Adrenal gland (tissue), 12 donors: Measurements from ENCODE around the gene CSF1R. TPM values are rescaled to one million over a fixed set of nuclear protein-coding genes. Genes with fewer than 3 reads are reported as not detected.

Experiments
- DNase-seq, 7 donors: peaks; one replicate each; pipeline ENCODE4 v3.0.0-alpha.2; 2019 to 2020
- H3K27ac ChIP-seq, 5 donors: fragments of 200-600 bp; sonication (generic) in 4 of 5; 1 replicate in 3 of 5; 2 replicates in 2 of 5; pipeline versions ENCODE4 v1.5.1 to v1.8.0; 2016 to 2020; ENCODE audit warnings: mild to moderate bottlenecking in 1 of 5
- H3K27me3 ChIP-seq: fragments of 200-600 bp; 2 replicates; pipeline ENCODE4 v1.8.0; 2021
- H3K36me3 ChIP-seq, 2 donors: fragments of 200-600 bp; replicated peaks in 1 of 2; 1 replicate in 1 of 2; 2 replicates in 1 of 2; pipeline versions ENCODE4 v1.5.1 to v1.8.0; 2018 to 2022
- H3K4me1 ChIP-seq, 2 donors: fragments of 200-600 bp; replicated peaks in 1 of 2; 1 replicate in 1 of 2; 2 replicates in 1 of 2; pipeline versions ENCODE4 v1.5.1 to v1.8.0; 2018 to 2021
- H3K4me3 ChIP-seq, 4 donors: fragments of 200-600 bp; sonication (generic) in 3 of 4; one replicate each; pipeline ENCODE4 v1.5.1; 2016 to 2018
- H3K9me3 ChIP-seq, 3 donors: fragments of 200-600 bp; sonication (generic) in 1 of 3; replicated peaks in 1 of 3; 1 replicate in 2 of 3; 2 replicates in 1 of 3; pipeline versions ENCODE4 v1.5.1 to v1.8.0; 2016 to 2021
- POLR2A ChIP-seq, 2 donors: fragments of 450-650 bp; IDR thresholded peaks; one replicate each; pipeline ENCODE4 v1.6.1; 2017; ENCODE audit warnings: antibody characterized with exemption in 2 of 2, mild to moderate bottlenecking in 2 of 2, moderate library complexity in 1 of 2
- WGBS, 4 donors: extraction: QIAGEN DNeasy Blood & Tissue Kit in 2 of 4; methylation state at CpG; one replicate each; pipeline versions ENCODE4 v1.1.5 to v1.1.7; 2013 to 2017; 5-methylcytosine and 5-hydroxymethylcytosine counted together
- intact Hi-C, 2 donors: fragments of 100-400 bp; cut with DNase I; formaldehyde crosslinking; loops; one replicate each; pipeline versions ENCODE4 v1.14.1 to v1.15.0; 2022 to 2023
- polyA plus RNA-seq, 3 donors: library from polyadenylated mRNA; stranded (reverse); fragments of 200-250 nt in 2 of 3; fragments of 350-450 nt in 1 of 3; fragmentation: Illumina TruSeq in 1 of 3; extraction: RNeasy Lipid Tissue Mini Kit (QIAGEN cat#74804) in 1 of 3; gene quantifications; one replicate each; pipeline ENCODE4 v1.2.3, GENCODE V29; 2013 to 2014
- total RNA-seq, 9 donors: library from RNA; depleted of rRNA in 4 of 9; stranded (reverse); fragments of >200 nt in 4 of 9; fragments of 120-200 nt in 1 of 9; fragmentation: NEBNext Ultra II Directional in 1 of 9; extraction: Animal tissue kit (Norgen Biotek cat#: 25700) in 1 of 9; gene quantifications; one replicate each; pipeline versions ENCODE4 v1.1.0 to v1.2.4, GENCODE V29; 2013 to 2023
- TF ChIP-seq, protein P1 (sequence below), 6 experiments: fragments of 450-650 bp in 4 of 6; fragments of 200-600 bp in 2 of 6; sonication (generic) in 1 of 6; IDR thresholded peaks; 1 replicate in 5 of 6; 2 replicates in 1 of 6; pipeline versions ENCODE4 v1.5.1 to v1.8.0; 2016 to 2021; ENCODE audit warnings: antibody characterized with exemption in 6 of 6, mild to moderate bottlenecking in 2 of 6, moderate library complexity in 1 of 6
- donor health status: healthy with polysubstance abuse.
- donor health status: Bipolar disorder and iron deficiency.
- donor health status: DM: yes; HTN: yes; CAD: no.
- donor health status: DM: no; HTN: no; CAD: no.
- donor health status: DM: no; HTN: no; CAD: no.
- donor health status: DM: yes; HTN: yes; CAD: no.

Gene CSF1R
- total and polyA plus RNA-seq, 12 donors, result 4.6 to 165 (median 72.4) TPM

DNA sequence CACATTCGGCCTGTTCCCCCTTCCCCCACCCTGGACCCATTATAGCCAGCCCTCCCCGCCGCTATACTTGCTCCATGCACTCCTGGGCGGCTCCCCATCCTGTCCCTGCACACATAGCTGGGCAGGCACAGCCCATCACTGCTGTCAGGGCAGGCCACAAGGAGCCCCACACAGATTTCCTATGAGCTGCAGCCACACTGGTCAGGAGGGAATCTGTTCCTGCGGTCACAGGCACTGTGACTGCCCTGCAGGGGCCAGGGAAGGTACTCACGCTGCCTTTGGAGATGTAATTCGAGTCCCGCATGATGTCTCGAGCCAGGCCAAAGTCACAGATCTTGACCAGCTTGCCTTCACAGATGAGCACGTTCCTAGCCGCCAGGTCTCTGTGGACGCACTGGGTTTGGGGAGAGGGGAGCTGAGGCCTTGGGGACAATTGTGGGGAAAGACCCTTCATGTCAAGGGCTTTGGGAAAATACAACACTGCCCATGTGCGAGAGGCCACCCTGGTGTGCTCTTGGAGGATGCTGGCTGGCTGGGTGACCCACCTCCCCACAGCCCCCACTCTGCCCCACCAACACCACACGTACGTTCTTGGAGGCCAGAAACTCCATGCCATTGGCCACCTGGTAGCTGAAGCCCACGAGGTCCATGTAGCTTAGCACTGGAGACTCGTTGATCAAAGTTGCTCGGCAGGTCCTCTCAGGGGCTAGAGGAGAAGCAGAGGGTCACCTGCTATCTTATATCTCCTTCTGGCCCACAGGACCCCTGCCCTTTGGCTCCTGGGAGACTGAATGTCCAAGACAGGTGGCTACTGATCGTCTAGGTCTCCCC is 34.5 kb upstream of the CSF1R start:
- no peaks in the 10 kb centered on the region for H3K9me3 ChIP-seq
- H3K27me3 ChIP-seq, result no peaks in the 10 kb centered on the region
- H3K4me3 ChIP-seq, result no peak overlapping the region
- peaks cover 0 to 9% of the 10 kb centered on the region in 2 donors for H3K36me3 ChIP-seq
- 76 to 91% (median 85%) methylated on average over 9 to 19 of the region's 19 CpGs for WGBS, 4 donors
- no peaks in the 10 kb centered on the region for H3K4me1 ChIP-seq
- intact Hi-C loops, result no loop called here
- DNase-seq, result peak in 3 of 7 donors; percentile 4 to 10 (median 8)
- H3K27ac ChIP-seq, result no peak overlapping the region
- TF ChIP-seq, protein P1, sequence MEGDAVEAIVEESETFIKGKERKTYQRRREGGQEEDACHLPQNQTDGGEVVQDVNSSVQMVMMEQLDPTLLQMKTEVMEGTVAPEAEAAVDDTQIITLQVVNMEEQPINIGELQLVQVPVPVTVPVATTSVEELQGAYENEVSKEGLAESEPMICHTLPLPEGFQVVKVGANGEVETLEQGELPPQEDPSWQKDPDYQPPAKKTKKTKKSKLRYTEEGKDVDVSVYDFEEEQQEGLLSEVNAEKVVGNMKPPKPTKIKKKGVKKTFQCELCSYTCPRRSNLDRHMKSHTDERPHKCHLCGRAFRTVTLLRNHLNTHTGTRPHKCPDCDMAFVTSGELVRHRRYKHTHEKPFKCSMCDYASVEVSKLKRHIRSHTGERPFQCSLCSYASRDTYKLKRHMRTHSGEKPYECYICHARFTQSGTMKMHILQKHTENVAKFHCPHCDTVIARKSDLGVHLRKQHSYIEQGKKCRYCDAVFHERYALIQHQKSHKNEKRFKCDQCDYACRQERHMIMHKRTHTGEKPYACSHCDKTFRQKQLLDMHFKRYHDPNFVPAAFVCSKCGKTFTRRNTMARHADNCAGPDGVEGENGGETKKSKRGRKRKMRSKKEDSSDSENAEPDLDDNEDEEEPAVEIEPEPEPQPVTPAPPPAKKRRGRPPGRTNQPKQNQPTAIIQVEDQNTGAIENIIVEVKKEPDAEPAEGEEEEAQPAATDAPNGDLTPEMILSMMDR (IDR thresholded peaks at IDR 0.05), result no peak
- no peak for TF ChIP-seq POLR2A (IDR thresholded peaks at IDR 0.05)

DNA sequence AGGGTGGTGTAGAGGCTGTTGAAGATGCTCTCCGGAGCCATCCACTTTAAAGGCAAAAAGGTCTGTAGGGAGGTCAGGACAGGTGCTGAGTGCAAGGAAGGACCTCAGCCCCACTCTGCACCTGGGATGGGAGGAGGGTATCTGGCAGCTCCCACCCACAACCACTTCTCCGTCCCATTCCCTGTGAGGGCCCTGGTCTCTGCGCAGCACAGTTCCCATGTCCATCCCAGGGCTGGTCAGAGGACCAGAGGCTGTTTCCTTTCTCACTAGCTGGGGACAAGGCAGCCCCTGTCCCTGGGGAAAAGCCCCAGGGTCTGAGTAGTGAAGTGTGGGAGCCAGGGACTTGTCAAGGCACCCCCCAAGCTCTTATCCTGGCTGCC is 33.7 kb upstream of the CSF1R start:
- Histone ChIP-seq H3K27ac (no peak overlapping the region), H3K9me3 (no peaks in the 10 kb centered on the region), H3K27me3 (no peaks in the 10 kb centered on the region), H3K4me1 (no peaks in the 10 kb centered on the region), H3K4me3 (no peak overlapping the region), H3K36me3 (peaks cover 0 to 9% of the 10 kb centered on the region in 2 donors)
- peak in 4 of 7 donors; percentile 3 to 15 (median 6) for DNase-seq
- intact Hi-C loops, result no loop called here
- WGBS, 4 donors, result 83 to 96% (median 92%) methylated on average over 3 of the region's 3 CpGs
- TF ChIP-seq POLR2A (IDR thresholded peaks at IDR 0.05), result no peak
- TF ChIP-seq, protein P1 (IDR thresholded peaks at IDR 0.05), result no peak

DNA sequence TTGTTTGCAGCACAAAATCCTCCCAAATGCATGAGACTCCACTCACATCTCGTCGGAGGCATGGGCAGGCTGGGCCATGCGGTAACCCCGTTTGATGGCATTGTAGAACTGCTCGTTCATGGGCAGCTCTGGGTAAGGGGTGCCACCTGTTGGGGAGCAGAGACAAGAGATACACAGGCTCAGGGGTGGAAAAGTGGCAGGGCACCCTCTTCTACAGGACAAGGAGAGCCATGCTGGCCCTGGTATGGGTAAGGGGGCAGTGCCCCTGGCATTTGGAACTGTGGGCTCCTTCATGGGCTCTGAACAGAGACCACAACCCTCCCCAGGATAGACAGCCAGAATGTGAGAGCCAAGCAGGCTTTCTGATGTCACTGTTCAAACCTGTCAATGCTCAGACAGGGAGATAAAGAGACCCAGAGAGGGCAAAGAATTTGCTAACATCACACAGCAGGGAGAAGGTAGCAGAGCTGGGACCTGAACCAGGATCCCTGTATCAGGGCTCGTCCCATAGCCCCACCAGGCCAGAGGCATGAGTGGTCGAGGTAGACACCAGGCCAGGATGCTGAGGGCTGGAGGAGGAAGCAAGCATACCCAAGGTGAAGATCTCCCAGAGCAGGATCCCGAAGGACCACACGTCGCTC is 33.2 kb upstream of the CSF1R start:
- Histone ChIP-seq H3K4me1 (no peaks in the 10 kb centered on the region), H3K27ac (no peak overlapping the region), H3K36me3 (peaks cover 0 to 9% of the 10 kb centered on the region in 2 donors), H3K4me3 (no peak overlapping the region), H3K27me3 (no peaks in the 10 kb centered on the region), H3K9me3 (no peaks in the 10 kb centered on the region)
- no peak for TF ChIP-seq POLR2A (IDR thresholded peaks at IDR 0.05)
- TF ChIP-seq, protein P1 (IDR thresholded peaks at IDR 0.05), result no peak
- intact Hi-C loops, result no loop called here
- 78 to 81% (median 79%) methylated on average over 9 to 10 of the region's 10 CpGs for WGBS, 4 donors
- DNase-seq, result peak; percentile 19 to 55 (median 22)

DNA sequence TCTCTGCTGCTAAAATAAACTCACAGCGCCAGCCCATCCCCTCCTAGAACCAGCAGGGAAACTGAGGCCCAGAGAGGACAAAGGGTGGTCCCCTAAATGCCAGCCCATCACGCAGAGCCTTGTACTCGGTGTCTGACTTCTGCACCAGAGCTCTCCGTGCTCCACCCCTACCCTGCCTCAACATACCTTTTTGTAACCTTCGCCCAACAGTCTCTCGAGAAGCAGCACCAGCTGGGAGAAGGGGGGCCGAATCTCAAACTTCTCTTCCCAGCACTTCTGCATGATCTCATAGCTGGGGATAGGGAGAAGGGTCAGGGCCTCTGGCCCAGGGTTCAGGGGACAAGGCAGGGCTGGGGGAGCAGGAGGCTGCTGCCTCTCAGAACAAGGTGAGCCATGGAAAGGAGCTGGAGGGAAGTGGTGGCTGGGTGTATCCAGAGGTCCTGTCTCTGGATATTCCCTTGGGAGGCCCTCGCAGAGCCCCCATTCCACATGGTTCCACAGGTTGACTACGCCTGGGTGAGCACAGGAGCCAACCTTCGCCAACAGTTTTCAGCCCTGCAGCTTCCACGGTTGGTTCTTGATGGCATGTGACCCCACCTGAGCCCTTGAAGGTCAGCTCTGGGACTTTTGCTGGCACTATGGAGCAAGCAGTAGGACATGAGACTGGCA is 32.3 kb upstream of the CSF1R start:
- peak in 6 of 7 donors; percentile 1 to 31 (median 11) for DNase-seq
- Histone ChIP-seq H3K4me3 (no peak overlapping the region), H3K27me3 (no peaks in the 10 kb centered on the region), H3K4me1 (no peaks in the 10 kb centered on the region), H3K36me3 (peaks cover 0 to 9% of the 10 kb centered on the region in 2 donors), H3K27ac (no peak overlapping the region), H3K9me3 (no peaks in the 10 kb centered on the region)
- TF ChIP-seq, protein P1 (IDR thresholded peaks at IDR 0.05), result no peak
- TF ChIP-seq POLR2A (IDR thresholded peaks at IDR 0.05), result no peak
- intact Hi-C loops, result no loop called here
- WGBS, 4 donors, result 86 to 93% (median 91%) methylated on average over 10 to 11 of the region's 11 CpGs
